DMS79 (cell line): ENCODE results near the gene SPRYD4.
"Not testable (repeated sequence)": the region's sequence is repeated elsewhere in the genome, so short reads cannot be mapped to it uniquely, and the experiment has no call there.

Experiments
- DNase-seq: peaks from one replicate; lab custom pipeline; 2025; lab: John Stamatoyannopoulos, UW

SPRYD4 gene

DNA sequence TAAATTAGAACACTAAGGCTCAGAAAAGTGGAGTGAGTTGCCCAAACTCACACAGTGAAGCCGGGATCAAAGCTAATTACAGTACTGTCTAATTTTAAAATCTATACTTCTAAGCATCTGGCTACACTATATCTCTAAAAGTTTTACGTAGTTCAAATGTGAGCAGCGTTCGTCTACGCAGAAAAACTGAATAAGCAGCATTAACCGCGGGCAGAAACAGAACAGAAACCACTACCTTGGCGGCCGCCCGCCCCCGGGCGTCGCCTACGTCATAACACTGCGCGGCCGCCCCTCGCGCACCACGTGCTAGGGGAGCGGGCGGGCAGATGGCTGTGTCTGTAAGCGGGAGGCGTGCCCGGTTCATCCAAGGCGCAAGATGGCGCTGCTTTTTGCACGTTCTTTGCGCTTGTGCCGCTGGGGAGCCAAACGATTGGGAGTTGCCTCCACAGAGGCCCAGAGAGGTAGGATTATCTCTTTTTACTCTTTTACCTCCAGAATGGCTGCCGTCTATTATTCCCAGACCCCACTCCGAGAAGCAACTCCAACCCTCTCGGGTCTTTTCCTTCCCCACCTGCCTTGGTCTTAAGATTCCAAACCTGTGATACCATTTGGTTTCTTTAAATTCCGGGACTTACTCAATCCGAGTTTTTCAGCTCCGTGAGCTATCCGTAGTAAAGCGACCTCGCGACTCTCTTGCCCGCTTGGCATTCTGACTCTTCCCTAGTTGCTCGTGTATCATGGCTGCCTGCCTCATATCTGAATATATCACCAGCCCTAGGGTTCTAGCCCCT is at the start of gene SPRYD4:
Gene SPRYD4 (plus strand): TSS at position 363 of the 791 bp plus-strand sequence. CDS start 14 bp downstream, at position 377.
- peak; percentile 77 for DNase-seq

DNA sequence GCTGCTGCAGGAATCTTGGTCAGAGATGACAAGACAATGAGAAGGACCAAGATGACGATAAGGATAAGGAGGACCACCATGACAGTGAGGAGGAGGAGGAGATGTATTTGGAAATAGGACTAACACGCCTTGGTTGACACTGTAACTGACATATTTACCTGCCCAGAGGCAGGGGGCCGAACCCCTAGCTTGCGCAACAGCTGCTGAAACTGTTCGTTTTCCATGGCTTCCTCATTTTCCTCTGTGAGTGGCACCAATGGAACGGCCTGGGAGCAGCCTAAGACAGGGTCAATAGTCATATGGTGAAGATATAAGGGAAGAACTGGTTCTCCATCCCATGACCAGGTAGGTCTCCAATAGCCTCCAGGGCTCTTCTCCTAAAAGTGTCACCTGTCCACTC is 48.0 kb upstream of the SPRYD4 start:
- DNase-seq, result no peak

DNA sequence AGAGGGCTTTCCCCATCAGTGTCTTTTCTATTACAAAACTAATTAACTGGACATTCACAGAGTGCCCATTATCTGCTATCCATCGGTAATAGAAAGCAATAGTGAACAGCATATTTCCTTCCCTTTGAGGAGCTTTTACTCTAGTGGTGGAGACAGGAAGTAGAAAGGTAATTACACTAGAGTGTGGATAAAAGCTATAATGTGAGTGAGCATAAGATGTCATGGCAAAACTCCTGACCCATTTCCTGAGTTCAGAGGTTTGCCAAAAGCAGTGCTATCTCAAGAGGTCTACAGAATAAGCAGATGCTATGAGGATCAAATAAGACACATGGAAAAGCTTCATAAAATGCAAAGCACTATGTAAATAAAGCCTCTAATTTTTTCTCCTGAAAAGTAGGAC is 43.2 kb upstream of the SPRYD4 start:
- DNase-seq, result no peak

DNA sequence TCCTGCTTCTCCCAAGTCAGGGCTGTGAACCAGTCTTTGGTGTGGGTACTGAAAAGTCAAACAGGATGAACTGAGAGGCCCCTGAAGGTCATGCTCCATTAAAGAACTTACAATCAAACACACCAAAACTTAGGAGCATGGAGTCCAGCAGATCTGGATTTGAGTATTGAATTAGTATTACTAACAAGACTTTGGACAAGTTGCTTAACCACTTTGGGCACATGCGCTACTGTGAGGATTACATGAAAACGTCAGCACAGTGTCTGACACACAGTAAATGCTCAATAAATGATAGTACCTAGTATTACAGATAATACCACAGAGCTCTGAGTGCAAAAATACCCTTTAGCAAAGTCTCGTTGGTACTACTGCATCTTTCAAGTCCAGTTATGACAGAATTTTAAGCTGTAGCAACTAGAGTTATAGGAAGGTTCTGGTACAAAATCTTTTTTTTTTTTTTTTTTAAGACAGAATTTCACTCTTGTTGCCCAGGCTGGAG is 42.4 kb upstream of the SPRYD4 start:
- DNase-seq, result no peak

DNA sequence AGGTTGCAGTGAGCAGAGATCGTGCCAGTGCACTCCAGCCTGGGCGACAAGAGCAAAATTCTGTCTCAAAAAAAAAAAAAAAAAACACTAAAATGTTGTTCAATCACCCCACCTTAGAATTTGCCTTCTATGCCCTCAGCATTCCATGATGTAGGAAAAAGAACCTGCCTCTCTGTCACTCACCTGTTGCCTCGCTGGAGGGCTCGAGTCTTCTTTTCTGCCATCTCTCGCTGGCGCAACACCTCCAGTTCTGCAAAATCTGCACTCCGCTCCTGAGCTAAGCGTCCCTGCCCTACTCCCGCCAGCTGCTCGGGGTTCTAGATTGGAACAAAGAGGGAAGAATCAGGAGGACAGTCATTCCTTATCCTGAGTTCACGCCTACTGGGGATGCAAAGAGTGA is 37.1 kb upstream of the SPRYD4 start:
- no peak for DNase-seq

DNA sequence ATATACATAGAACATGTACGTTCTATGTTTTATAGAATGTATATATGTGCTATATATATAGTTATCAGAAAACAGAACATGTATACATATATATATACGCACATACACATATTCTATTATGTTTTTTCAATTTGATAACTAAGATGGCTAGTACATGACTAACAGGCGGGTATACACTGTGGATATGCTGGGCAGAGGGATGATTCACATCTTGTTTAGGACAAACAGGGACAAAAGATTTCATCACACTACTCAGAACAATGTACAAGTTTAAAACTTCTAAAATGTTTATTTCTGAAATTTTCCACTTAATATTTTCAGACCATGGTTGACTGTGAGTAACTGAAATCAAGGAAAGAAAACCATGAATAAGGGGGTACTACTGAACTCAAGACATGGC is 36.5 kb upstream of the SPRYD4 start:
- DNase-seq, result no peak

DNA sequence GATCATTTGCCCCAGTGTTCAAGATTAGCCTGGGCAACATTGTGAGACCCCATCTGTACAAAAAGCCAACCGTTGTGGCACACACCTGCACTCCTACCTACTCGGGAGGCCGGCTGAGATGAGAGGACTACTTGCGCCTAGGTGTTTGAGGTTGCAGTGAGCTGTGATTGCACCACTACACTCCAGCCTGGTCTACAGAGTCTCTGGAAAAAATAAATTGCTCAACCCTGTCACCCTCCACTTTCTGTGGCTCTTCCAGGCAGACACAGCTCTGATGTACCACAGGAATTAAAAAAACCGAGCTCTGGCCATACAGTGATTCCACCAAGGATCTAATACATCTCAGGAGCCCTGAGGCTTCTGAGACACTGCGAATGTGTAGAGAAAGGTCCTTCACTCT is 33.5 kb upstream of the SPRYD4 start:
- no peak for DNase-seq

DNA sequence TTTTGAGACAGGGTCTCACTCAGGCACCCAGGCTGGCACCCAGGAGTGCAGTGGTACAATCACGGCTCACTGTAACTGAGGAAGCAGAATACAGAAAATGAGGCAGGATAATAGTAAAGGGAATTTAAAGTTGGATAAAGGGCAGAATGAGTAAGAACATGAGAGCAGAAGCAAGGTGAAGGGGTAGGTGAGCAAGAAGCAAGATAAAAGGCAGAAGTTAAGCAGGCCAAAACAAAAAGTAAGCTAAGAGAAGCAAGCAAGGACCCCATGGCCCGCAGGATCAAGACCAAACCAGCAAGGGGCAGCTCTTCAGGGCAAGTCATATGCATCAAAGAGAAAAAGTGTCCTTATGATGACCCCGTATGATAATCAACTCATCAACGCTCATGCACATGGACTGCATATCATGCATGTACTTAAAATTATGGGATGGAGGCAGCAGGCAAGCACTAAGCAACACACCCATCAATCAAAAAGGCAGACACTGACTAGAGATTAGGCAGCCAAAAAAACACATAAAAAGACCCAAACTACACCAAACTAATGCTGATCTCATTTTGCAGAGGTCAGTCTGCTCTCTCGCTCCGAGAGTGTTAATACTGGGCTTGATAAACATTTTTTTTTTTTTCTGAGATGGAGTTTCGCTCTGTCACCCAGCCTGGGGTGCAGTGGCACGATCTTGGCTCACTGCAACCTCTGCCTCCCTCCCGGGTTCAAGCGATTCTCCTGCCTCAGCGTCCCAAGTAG is 30.8 kb upstream of the SPRYD4 start:
- no peak for DNase-seq

DNA sequence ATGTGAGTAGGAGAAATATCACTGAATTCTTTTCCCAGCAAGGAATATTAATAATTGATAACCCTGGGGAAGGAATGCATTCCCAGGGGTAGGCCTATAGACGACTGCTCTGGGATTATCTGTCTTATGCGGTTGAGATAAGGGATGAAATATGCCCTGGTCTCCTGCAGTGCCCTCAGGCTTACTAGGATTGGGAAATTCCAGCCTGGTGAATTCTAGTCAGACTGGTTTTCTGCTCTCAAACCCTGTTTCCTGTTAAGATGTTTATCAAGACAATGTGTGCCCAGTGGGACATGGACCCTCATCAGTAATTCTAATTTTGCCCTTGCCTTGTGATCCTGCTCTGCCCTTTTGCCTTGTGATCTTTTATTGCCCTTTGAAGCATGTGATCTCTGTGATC is 25.2 kb upstream of the SPRYD4 start:
- DNase-seq, result not testable (repeated sequence)

DNA sequence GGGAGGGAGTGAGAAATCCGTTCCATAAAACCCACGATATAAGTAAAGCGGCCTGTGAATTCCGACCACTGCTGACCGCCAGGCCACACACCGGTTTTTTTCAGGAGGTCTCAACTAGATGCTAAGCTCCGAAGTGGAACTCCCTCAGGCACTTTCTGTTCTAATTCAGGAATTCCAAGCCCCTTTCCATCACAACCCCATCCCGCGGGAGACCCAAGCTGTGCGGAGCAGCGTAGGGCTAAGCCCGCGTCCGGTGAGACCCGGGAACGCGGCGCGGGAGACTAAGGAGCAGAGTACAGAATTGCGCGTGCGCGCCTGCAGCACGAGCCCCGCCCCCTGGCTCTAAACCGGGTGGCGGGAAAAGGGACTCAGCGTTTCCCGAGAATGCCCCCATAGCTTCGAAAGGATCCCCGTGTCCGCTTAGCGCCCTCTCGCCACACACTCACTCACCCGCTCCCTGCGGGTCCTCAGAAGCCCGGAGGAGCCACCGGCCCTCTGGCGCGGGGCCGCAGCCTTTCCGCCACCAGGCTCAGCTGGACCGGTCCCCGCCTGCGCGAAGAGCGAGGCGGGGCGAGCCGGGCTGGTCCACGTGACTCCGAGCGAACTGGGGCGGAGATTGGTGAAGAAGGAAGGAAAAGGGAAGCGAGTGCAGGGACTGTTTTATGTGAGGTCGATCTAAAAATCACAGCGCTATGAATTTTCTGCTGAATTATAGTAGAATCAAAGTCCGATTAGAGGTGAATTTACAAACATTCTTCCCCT is 19.3 kb upstream of the SPRYD4 start, which contains the start of gene TIMELESS:
Gene TIMELESS (minus strand): TSS at position 567 of the 762 bp plus-strand sequence. CDS start 15,256 bp downstream, outside the sequence.
- DNase-seq, result peak; percentile 65

DNA sequence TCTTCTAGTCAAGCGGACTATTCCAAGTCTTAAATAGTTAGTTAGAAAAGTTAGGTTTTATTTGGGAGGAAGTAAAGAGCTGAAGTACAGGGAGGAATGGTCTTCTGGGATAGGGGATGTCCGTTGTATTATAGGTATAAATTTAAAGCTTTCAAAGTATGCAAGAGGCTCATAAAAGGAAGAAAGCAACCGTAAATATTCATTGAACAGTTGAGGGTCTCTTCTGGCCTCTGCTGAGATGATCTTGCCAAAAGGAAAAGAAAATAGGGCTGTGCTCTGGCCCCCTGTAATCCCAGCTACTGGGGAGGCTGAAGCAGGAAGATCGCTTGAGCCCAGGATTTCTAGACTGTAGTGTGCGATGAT is 18.8 kb upstream of the SPRYD4 start:
- DNase-seq, result no peak

DNA sequence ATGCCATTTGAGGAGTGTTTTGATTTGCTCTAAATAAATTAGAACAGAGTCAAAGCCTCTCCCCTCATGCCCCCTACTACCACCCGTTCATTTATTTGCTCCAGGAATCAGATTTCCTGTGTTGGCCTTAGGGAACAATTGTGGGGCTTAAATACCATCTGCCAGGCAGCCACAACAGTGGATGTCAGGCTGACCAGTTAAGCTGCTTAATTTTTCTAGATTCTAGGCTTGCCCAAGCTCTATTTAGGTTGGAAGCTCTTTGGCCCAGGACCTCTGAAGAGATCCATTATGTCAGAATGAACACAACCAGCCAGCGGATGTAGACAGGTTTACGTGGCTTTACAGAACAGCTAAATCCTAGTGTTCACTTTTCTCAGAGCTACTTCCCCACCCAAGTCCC is 18.1 kb upstream of the SPRYD4 start:
- no peak for DNase-seq

DNA sequence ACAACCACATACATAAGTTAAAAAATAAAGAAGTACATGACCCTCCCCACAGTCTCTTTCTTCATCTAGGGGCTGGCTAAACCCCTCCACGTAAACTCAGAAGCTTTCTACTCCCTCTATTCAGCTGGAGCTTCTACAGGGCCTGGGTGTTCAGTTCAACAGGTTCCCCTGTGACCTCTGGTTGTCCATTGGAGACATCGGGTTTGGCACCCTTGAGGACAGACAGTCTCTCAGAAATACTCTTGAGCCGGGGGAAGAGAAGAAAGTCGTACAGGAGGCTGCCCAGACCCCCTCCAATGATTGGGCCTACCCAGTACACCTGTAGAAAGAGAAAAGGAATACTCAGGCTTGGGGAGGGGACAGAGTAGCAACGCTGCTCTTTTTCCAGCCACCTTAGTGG is 17.2 kb upstream of the SPRYD4 start:
- DNase-seq, result no peak

DNA sequence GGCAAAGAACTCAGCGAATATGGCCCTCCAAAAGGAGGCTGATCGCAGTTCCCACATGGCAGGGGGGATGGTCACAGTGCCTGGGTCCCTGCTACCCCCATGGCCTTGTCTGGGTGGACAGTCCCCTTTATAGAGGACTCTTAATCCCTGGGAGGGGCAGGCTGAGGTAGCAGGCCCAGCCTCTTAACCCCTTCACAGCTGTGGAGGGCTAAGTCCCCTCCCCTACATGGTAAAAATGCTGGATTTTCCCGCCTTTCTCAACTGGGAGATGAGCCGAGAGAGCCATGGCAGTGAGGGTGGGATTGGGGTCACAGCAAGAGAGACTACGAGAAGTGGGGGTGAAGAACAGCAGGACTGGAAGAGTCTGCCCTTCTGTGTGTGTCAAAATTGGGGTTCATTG is 13.8 kb upstream of the SPRYD4 start, which contains the start of gene MIP:
Gene MIP (minus strand): TSS at position 101 of the 400 bp plus-strand sequence. CDS start 44 bp downstream, at position 57.
- no peak for DNase-seq

DNA sequence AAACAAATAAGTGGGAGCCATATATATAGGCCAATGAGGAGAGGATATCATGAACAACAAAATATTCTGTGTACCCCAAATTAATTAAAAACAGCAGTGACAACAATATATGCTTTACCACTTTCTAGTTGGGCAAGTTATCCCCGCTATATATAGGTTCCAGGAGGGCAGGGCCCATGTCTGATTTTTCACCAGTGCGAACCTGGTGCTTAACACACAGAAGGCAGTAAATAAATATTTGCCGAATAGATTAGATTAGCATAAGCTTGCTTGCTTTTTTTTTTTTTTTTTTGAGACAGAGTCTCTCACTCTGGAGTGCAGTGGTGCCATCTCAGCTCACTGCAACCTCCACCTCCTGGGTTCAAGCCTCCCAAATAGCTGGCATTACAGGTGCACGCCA is 10.6 kb upstream of the SPRYD4 start:
- DNase-seq, result no peak

DNA sequence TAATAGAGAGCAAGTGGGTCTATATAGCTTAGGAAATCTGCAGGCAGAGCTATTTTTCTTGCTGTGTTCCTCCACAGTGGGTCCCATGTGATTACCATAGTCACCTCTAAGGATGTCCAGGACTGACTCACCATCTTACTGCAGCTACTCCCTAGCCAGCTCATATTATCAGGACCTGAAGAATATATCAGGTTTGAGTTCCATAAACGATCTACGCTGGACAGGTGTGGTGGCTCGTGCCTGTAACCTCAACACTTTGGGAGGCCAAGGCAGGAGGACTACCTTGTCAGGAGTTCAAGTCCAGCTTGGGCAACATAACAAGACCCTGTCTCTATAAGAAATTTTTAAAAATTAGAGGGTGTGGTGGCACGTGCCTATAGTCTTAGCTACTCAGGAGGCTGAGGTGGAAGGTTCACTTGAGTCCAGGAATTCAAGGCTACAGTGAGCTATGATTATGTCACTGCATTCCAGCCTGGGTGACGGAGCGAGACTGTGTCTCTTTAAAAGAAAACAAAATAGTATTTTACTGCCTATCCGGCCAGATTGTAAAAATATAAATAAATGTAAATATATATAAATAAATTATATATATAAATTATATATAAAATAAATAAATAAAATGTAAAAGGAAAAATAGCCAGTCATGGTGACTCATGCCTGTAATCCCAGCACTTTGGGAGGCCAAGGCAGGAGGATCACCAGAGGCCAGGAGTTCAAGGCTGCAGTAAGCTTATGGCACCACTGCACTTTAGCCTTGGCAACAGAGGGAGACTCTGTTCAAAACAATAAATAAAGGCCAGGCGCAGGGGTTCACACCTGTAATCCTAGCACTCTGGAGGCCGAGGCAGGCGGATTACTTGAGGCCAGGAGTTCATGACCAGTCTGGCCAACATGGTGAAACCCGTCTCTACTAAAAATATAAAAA is 6.9 kb upstream of the SPRYD4 start:
- DNase-seq, result no peak

DNA sequence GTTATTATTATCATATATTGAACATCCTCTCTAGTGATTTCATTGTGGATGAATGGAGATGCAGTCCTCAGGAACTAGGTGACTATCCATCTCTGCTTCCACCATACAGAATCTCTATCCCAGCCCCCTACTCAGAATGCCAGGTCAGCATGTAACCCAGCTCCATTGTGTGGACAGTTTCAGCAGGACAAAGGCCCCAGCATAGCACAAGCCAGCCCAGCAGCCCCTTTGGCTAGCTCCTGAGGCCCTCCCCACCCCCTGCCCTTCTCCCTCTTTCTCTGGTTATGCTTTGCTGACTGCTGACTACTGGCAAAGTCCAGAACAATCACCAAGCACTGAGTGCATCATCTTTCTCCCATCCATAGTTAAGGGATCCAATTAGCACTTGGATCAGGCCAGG is 5.8 kb upstream of the SPRYD4 start:
- DNase-seq, result no peak

DNA sequence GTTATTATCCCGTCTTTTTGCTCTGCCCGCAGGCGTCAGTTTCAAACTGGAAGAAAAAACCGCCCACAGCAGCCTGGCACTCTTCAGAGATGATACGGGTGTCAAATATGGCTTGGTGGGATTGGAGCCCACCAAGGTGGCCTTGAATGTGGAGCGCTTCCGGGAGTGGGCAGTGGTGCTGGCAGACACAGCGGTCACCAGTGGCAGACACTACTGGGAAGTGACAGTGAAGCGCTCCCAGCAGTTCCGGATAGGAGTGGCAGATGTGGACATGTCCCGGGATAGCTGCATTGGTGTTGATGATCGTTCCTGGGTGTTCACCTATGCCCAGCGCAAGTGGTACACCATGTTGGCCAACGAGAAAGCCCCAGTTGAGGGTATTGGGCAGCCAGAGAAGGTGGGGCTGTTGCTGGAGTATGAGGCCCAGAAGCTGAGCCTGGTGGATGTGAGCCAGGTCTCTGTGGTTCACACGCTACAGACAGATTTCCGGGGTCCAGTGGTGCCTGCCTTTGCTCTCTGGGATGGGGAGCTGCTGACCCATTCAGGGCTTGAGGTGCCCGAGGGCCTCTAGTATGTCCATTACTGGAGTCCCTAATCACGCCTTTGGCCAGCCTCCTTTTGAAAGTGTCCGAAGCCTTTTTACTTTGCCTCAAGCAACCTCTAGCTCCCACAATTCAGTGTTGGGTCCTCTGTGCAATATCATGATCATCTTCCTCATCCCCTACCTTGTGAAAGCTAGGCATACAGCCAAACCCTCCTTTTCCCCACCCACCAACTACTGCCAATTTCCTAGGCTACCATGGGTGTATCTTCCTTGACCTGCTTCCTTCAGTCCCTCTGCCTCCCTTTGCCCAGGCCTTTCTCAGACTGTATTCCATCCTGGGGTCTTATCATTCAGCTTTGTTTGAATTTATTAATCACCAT is 891 bp downstream of the SPRYD4 start:
- no peak for DNase-seq

DNA sequence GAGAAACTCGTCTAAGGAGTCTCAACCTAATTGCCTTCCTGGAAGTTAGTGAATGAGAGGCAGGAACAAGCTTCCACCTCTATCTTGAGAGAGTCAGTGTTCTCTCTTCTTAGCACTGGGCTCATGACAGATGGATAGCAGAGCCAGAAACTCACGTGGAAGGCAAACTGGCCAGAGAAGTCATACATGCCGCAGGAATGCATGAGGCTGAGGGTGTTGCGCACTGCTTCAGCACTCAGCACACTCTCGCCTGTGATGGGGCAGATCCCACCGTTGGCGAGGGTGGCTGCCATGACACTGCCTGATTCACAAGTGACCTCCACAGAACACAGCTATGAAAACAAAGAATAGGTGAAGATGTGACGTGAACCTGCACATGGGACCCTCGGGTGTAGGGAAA is 6.0 kb downstream of the SPRYD4 start:
- no peak for DNase-seq

DNA sequence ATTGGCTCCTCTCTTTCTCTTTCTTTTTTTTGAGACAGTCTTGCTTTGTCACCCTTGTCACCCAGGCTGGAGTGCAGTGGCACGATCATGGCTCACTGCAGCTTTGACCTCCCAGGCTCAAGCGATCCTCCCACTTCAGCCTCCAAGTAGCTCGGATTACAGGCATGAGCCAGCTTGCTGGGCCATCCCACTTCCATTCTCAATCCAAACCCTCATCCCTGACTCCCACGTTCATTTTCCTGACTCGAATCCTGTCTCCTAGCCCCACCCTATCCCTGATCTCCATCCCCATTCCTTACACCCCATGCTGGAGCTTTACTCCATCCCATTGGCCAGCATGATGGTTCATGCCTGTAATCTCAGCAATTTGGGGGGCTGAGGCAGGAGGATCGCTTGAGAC is 7.8 kb downstream of the SPRYD4 start:
- no peak for DNase-seq
